NK-92 treated with Interleukin-12 subunit alpha and Interleukin-12 subunit beta, amount 100 ng/mL, for 24 hours (cell line): Measurements from ENCODE around the gene MZT2B.
"Not testable (repeated sequence)": the region's sequence is repeated elsewhere in the genome, so short reads cannot be mapped to it uniquely, and the experiment has no call there.

Source experiments
- DNase-seq: peaks from one replicate; lab custom pipeline; 2025; lab: John Stamatoyannopoulos, UW

Gene MZT2B

GRCh38 chr2:130181880-130182682 is at the start of gene MZT2B:
TSS of gene MZT2B (plus strand) at chr2:130182262. CDS start at chr2:130182283, 21 bp downstream.
- DNase-seq: peak; percentile 81

GRCh38 chr2:130135692-130136541 is 46.1 kb upstream of the MZT2B start:
- DNase-seq: no peak

GRCh38 chr2:130136546-130136945 is 45.5 kb upstream of the MZT2B start:
- DNase-seq: not testable (repeated sequence)

- DNase-seq: not testable (repeated sequence)
Measured at GRCh38 chr2:130137118-130137517, 44.9 kb upstream of the MZT2B start.

- DNase-seq: not testable (repeated sequence)
Measured at GRCh38 chr2:130138326-130138725, 43.7 kb upstream of the MZT2B start.

- not testable (repeated sequence) for DNase-seq
Measured at GRCh38 chr2:130138841-130139251, 43.2 kb upstream of the MZT2B start.

GRCh38 chr2:130139331-130140280 is 42.5 kb upstream of the MZT2B start:
- not testable (repeated sequence) for DNase-seq

- DNase-seq: not testable (repeated sequence)
Measured at GRCh38 chr2:130140516-130140915, 41.5 kb upstream of the MZT2B start.

GRCh38 chr2:130141002-130141401 is 41.1 kb upstream of the MZT2B start:
- DNase-seq: not testable (repeated sequence)

GRCh38 chr2:130141645-130142370 is 40.3 kb upstream of the MZT2B start:
- DNase-seq: not testable (repeated sequence)

- not testable (repeated sequence) for DNase-seq
Measured at GRCh38 chr2:130142396-130143265, 39.4 kb upstream of the MZT2B start.

GRCh38 chr2:130143266-130144039 is 38.6 kb upstream of the MZT2B start:
- not testable (repeated sequence) for DNase-seq

- not testable (repeated sequence) for DNase-seq
Measured at GRCh38 chr2:130145006-130145414, 37.1 kb upstream of the MZT2B start, which contains the start of gene CCDC74B. TSS of gene CCDC74B (minus strand) at chr2:130145112. CDS start at chr2:130144996, 116 bp downstream.

GRCh38 chr2:130148515-130148914 is 33.5 kb upstream of the MZT2B start:
- DNase-seq: not testable (repeated sequence)

GRCh38 chr2:130150181-130151144 is 31.6 kb upstream of the MZT2B start:
- DNase-seq: no peak

GRCh38 chr2:130151145-130151512 is 30.9 kb upstream of the MZT2B start:
- not testable (repeated sequence) for DNase-seq

GRCh38 chr2:130152136-130152815 is 29.8 kb upstream of the MZT2B start:
- not testable (repeated sequence) for DNase-seq
